Measurements from ENCODE around the gene DRAP1. TPM values are rescaled to one million over a fixed set of nuclear protein-coding genes. Genes with fewer than 3 reads are reported as not detected.

Gene DRAP1
- total RNA-seq, 1 donor from 2014 or later: 68.5 TPM

DNA sequence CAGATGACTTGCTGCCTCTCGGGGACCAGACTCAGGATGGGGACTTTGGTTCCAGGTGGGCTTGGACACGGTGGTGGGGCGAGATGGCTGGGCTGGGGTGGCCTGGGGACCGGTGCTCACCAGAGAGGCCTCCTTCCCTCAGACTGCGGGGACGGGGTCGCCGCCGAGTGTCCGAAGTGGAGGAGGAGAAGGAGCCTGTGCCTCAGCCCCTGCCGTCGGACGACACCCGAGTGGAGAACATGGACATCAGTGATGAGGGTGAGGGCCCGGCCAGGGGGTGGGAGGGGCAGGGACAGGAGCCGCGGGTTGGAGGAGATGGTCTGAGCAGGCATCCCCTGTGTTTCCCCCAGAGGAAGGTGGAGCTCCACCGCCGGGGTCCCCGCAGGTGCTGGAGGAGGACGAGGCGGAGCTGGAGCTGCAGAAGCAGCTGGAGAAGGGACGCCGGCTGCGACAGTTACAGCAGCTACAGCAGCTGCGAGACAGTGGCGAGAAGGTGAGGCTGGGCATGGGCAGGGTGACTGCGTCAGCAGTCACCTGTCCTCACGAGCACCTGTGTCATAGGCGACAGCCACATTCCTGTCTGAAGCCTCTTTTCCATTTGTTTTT is 48.2 kb downstream of the DRAP1 start:
- Mint-ChIP-seq H3K9me3 (no peaks in the 10 kb centered on the region), H3K27ac (no peak overlapping the region), H3K4me3 (no peak overlapping the region), H3K36me3 (peaks cover 35% of the 10 kb centered on the region), H3K4me1 (peaks cover 13% of the 10 kb centered on the region), H3K27me3 (ENCODE audit: low read depth) (no peaks in the 10 kb centered on the region)
- TF ChIP-seq, protein P1, sequence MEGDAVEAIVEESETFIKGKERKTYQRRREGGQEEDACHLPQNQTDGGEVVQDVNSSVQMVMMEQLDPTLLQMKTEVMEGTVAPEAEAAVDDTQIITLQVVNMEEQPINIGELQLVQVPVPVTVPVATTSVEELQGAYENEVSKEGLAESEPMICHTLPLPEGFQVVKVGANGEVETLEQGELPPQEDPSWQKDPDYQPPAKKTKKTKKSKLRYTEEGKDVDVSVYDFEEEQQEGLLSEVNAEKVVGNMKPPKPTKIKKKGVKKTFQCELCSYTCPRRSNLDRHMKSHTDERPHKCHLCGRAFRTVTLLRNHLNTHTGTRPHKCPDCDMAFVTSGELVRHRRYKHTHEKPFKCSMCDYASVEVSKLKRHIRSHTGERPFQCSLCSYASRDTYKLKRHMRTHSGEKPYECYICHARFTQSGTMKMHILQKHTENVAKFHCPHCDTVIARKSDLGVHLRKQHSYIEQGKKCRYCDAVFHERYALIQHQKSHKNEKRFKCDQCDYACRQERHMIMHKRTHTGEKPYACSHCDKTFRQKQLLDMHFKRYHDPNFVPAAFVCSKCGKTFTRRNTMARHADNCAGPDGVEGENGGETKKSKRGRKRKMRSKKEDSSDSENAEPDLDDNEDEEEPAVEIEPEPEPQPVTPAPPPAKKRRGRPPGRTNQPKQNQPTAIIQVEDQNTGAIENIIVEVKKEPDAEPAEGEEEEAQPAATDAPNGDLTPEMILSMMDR (IDR thresholded peaks at IDR 0.05; ENCODE audit: unreplicated experiment): no peak
- DNase-seq (ENCODE audit: low spot score in 2 of 2, unreplicated experiment in 2 of 2): no peak

DNA sequence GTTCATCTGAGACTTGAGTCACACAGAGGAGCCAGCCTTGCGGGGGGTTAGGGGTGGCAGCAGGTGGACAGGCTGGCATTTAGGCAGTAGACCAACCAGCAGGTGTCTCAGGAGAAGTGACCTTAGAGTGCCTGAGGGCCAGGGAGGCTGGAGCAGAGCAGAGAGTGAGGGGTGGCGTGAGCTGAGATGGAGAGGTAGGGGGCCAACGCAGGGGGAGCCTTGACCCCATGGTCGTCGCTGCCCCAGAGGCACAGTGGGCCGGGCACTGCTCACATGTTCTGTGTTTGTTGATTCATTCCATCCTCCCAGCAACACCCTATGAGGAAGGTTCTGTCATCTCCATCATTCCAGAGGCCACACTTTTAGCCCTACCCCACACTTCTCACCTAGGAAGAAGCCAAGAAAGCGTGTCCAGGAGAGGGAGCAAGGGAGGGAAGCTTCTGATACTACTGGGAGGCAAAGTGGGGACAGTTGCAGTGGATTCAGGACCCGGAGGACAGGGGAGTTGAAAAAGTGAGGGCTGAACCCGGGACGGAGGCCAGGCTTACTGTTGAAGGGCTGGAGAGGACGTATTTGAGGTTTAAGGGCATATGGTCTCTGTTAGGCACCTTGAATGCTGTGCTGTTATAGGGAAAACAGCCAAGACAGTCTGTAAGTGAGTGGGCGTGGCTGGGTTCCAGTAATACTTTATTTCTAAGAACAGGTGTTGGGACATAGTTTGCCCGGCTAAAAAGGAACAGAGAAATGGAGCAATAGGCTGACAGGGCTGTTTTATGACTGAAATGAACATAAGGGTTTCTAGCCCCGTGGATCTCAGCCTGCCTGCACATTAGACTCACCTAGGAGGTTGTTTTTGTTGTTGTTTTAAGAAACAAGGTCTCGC is 49.6 kb downstream of the DRAP1 start:
- no peaks in the 10 kb centered on the region for H3K27me3 Mint-ChIP-seq (ENCODE audit: low read depth)
- H3K9me3 Mint-ChIP-seq: no peaks in the 10 kb centered on the region
- peaks cover 44% of the 10 kb centered on the region for H3K36me3 Mint-ChIP-seq
- TF ChIP-seq, protein P1 (IDR thresholded peaks at IDR 0.05; ENCODE audit: unreplicated experiment): no peak
- no peak overlapping the region for H3K27ac Mint-ChIP-seq
- peaks cover 2% of the 10 kb centered on the region for H3K4me1 Mint-ChIP-seq
- DNase-seq (ENCODE audit: low spot score in 2 of 2, unreplicated experiment in 2 of 2): no peak
- no peak overlapping the region for H3K4me3 Mint-ChIP-seq

Other genes with a start within 250 kb of the DRAP1 start
- gene KAT5, start 207.2 kb upstream of the DRAP1 start, total RNA-seq: 72.0 to 77.8 TPM (median 77.1 TPM) in 3 replicates
- 41.8 to 45.0 TPM (median 42.4 TPM) in 3 replicates for gene RNASEH2C, start 198.6 kb upstream of the DRAP1 start, total RNA-seq
- gene AP5B1, start 138.4 kb upstream of the DRAP1 start, total RNA-seq: 23.3 to 24.9 TPM (median 24.3 TPM) in 3 replicates
- gene OVOL1, start 132.4 kb upstream of the DRAP1 start, total RNA-seq: 3.9 to 4.7 TPM (median 4.3 TPM) in 3 replicates
- gene SNX32, start 85.5 kb upstream of the DRAP1 start, total RNA-seq: 6.8 to 10.7 TPM (median 7.5 TPM) in 3 replicates
- 730 to 758 TPM (median 736 TPM) in 3 replicates for gene CFL1, start 61.2 kb upstream of the DRAP1 start, total RNA-seq
- gene MUS81, start 59.0 kb upstream of the DRAP1 start, total RNA-seq: 73.3 to 74.9 TPM (median 73.7 TPM) in 3 replicates
- 203 to 216 TPM (median 211 TPM) in 3 replicates for gene EFEMP2, start 46.6 kb upstream of the DRAP1 start, total RNA-seq
- gene CTSW, start 39.6 kb upstream of the DRAP1 start, total RNA-seq: not detected in 3 replicates
- 62.4 to 63.9 TPM (median 62.9 TPM) in 3 replicates for gene FIBP, start 31.0 kb upstream of the DRAP1 start, total RNA-seq
- gene CCDC85B, start 28.8 kb upstream of the DRAP1 start, total RNA-seq: 12.3 to 13.8 TPM (median 12.8 TPM) in 3 replicates
- gene FOSL1, start 19.0 kb upstream of the DRAP1 start, total RNA-seq: 2.7 to 4.3 TPM (median 3.1 TPM) in 3 replicates
- gene C11orf68, start 364 bp upstream of the DRAP1 start, total RNA-seq: 33.4 to 34.9 TPM (median 33.9 TPM) in 3 replicates
- gene TSGA10IP, start 26.1 kb downstream of the DRAP1 start, total RNA-seq: not detected in 3 replicates
- 47.1 to 55.1 TPM (median 54.4 TPM) in 3 replicates for gene SART1, start 42.3 kb downstream of the DRAP1 start, total RNA-seq
- gene EIF1AD, start 82.7 kb downstream of the DRAP1 start, total RNA-seq: 34.0 to 37.0 TPM (median 34.2 TPM) in 3 replicates
- 170 to 195 TPM (median 176 TPM) in 3 replicates for gene BANF1, start 83.1 kb downstream of the DRAP1 start, total RNA-seq
- gene CST6, start 92.6 kb downstream of the DRAP1 start, total RNA-seq: 1.1 to 1.2 TPM (median 1.2 TPM) in 3 replicates
- gene CATSPER1, start 107.1 kb downstream of the DRAP1 start, total RNA-seq: not detected in 3 replicates
- gene GAL3ST3, start 129.7 kb downstream of the DRAP1 start, total RNA-seq: 4.7 to 5.7 TPM (median 4.9 TPM) in 3 replicates
- gene SF3B2, start 132.9 kb downstream of the DRAP1 start, total RNA-seq: 182 to 201 TPM (median 195 TPM) in 3 replicates
- 81.6 to 88.0 TPM (median 87.0 TPM) in 3 replicates for gene PACS1, start 150.8 kb downstream of the DRAP1 start, total RNA-seq

Data from mesothelial cell of epicardium (in vitro differentiated cells).